Gastrocnemius medialis (tissue), 4 donors: ENCODE results near the gene ADIRF. TPM values are rescaled to one million over a fixed set of nuclear protein-coding genes. Genes with fewer than 3 reads are reported as not detected.
A peak's percentile ranks its signal among the peaks of the same experiment; 100 is the strongest.

Experiments
- ATAC-seq, 2 donors: fragments of 150-250 bp; one replicate each; pipeline ENCODE4 v1.9.1; 2016
- DNase-seq, 2 donors: peaks; one replicate each; pipeline ENCODE4 v3.0.0-alpha.2; 2019
- H3K27ac ChIP-seq, 4 donors: fragments of 200-600 bp; sonication (generic); 1 replicate in 1 of 4; 2 replicates in 3 of 4; pipeline ENCODE4 v1.5.1; 2016 to 2018; ENCODE audit warnings: mild to moderate bottlenecking in 2 of 4, moderate library complexity in 1 of 4
- H3K27me3 ChIP-seq, 3 donors: fragments of 200-600 bp; sonication (generic) in 2 of 3; 1 replicate in 1 of 3; 2 replicates in 2 of 3; pipeline versions ENCODE4 v1.5.1 to v1.6.0; 2016 to 2019; ENCODE audit warnings: mild to moderate bottlenecking in 1 of 3, moderate library complexity in 1 of 3
- H3K36me3 ChIP-seq, 2 donors: fragments of 200-600 bp; sonication (generic) in 1 of 2; one replicate each; pipeline ENCODE4 v1.5.1; 2017 to 2018
- H3K4me1 ChIP-seq, 2 donors: fragments of 200-600 bp; sonication (generic) in 1 of 2; one replicate each; pipeline ENCODE4 v1.5.1; 2016 to 2017; ENCODE audit warnings: mild to moderate bottlenecking in 2 of 2
- H3K4me3 ChIP-seq, 4 donors: fragments of 200-600 bp; sonication (generic) in 3 of 4; 1 replicate in 1 of 4; 2 replicates in 3 of 4; pipeline ENCODE4 v1.5.1; 2016 to 2019; ENCODE audit warnings: mild to moderate bottlenecking in 2 of 4
- H3K9me3 ChIP-seq, 3 donors: fragments of 200-600 bp; sonication (generic) in 2 of 3; 1 replicate in 1 of 3; 2 replicates in 2 of 3; pipeline ENCODE4 v1.5.1; 2016 to 2019
- CTCF ChIP-seq, 5 experiments: fragments of 450-650 bp in 3 of 5; fragments of 200-600 bp in 2 of 5; sonication (generic) in 2 of 5; IDR thresholded peaks in 4 of 5; conservative IDR thresholded peaks in 1 of 5; 1 replicate in 4 of 5; 2 replicates in 1 of 5; pipeline ENCODE4 v1.5.1; 2016 to 2019; ENCODE audit warnings: antibody characterized with exemption in 5 of 5, mild to moderate bottlenecking in 3 of 5, moderate library complexity in 3 of 5
- POLR2A ChIP-seq, 2 donors: fragments of 450-650 bp; IDR thresholded peaks; one replicate each; pipeline ENCODE4 v1.6.1; 2017; ENCODE audit warnings: antibody characterized with exemption in 2 of 2, mild to moderate bottlenecking in 2 of 2, moderate library complexity in 2 of 2
- in situ Hi-C, 4 donors: fragments of 200-750 bp; cut with MboI; loops; one replicate each; pipeline versions ENCODE4 v1.15.0 to v1.8.0; 2017; ENCODE audit warnings: low sequenced_read_pairs in 4 of 4
- intact Hi-C: fragments of 100-400 bp; cut with DNase I; formaldehyde crosslinking; loops from one replicate; pipeline ENCODE4 v1.15.1; 2023; ENCODE audit warnings: low total_unique reads
- total RNA-seq, 4 donors: library from RNA; depleted of rRNA; stranded (reverse); fragments of >200 nt; gene quantifications; one replicate each; pipeline versions ENCODE4 v1.1.0 to v1.2.3, GENCODE V29; 2016

Gene ADIRF
- total RNA-seq, 4 donors from 2014 or later = 20.1 to 51.2 (median 31.0) TPM

DNA sequence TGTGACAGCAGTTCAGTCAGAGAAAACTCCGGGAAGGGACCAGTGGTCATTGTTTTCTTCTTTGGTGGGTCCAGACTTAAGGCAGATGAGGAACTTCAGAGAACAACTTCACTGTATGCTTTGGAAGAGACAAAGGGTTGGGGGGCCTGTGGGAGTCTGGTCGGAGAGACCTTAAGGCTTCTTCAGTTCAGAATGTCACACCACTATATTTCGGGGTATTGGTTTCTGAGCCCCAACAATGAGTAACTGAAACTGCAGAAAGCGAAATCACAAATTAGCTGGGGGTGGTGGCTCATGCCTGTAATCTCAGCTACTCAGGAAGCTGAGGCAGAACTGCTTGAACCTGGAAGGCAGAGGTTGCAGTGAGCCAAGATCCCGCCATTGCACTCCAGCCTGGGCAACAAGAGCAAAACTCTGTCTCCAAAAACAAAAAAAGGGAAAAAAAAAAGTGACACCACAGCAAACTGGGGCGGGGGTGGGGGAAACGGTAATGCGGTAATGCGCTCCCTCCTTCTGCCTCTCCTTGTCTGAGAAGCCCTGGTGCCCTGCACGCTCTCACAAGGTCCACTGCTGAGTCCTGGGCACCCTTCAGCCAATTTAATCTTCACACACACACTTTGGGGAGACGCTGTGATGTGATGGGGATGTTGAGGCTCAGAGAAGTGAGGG, 2.2 kb upstream of the ADIRF start:
- peak overlapping the region in 3 of 4 donors; percentile 49 to 98 (median 90) for H3K27ac ChIP-seq
- no peak for DNase-seq
- peaks cover 29 to 37% of the 10 kb centered on the region in 2 donors for H3K4me1 ChIP-seq
- intact Hi-C loops (loop anchor here (1.0 to 5.0 kb wide), 2 partner anchors 27 to 279 kb away; no protein-coding TSS in a partner anchor), in situ Hi-C loops (no loop called here)
- TF ChIP-seq POLR2A (IDR thresholded peaks at IDR 0.05) = no peak
- no peak for TF ChIP-seq CTCF (IDR thresholded peaks at IDR 0.05 in 4 of 5, conservative IDR thresholded peaks at IDR 0.05 in 1 of 5)
- ATAC-seq = no peak
- H3K4me3 ChIP-seq = no peak overlapping the region
- H3K9me3 ChIP-seq = no peaks in the 10 kb centered on the region
- no peaks in the 10 kb centered on the region for H3K36me3 ChIP-seq
- H3K27me3 ChIP-seq = no peaks in the 10 kb centered on the region

GRCh38 chr10:86967481-86967941, 771 bp upstream of the ADIRF start:
- no peak for TF ChIP-seq CTCF (IDR thresholded peaks at IDR 0.05 in 4 of 5, conservative IDR thresholded peaks at IDR 0.05 in 1 of 5)
- in situ Hi-C loops (no loop called here), intact Hi-C loops (loop anchor here (5.0 kb wide), 1 partner anchor 280 kb away; no protein-coding TSS in a partner anchor)
- Histone ChIP-seq H3K27ac (peak overlapping the region; percentile 90 to 98 (median 96)), H3K4me3 (peak overlapping the region; percentile 62 to 87 (median 74)), H3K4me1 (peaks cover 32 to 42% of the 10 kb centered on the region in 2 donors), H3K36me3 (no peaks in the 10 kb centered on the region), H3K27me3 (no peaks in the 10 kb centered on the region), H3K9me3 (no peaks in the 10 kb centered on the region)
- ATAC-seq (no peak), DNase-seq (peak in 1 of 2 donors; percentile 14)

DNA sequence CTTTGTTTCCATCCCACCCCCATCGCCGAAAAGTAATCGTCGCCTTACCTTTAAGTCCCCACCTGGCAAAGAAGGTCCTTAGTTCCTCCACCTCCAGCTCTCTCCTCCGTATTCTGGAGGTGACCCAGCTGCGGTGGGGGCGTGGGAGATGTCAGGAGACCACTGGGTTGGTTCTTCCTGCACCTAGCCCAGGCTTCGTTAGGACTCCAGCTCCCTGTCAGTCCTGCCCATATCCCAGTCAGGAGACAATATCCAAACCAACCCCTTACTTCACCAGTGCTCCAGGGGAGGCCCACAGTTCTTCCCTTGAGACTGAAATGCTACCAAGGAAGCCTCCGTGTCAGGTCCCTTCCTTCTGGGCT, 693 bp downstream of the ADIRF start:
- no peak for TF ChIP-seq CTCF (IDR thresholded peaks at IDR 0.05 in 4 of 5, conservative IDR thresholded peaks at IDR 0.05 in 1 of 5)
- no peak for TF ChIP-seq POLR2A (IDR thresholded peaks at IDR 0.05)
- peak overlapping the region; percentile 90 to 98 (median 96) for H3K27ac ChIP-seq
- H3K27me3 ChIP-seq = no peaks in the 10 kb centered on the region
- no peak for ATAC-seq
- H3K4me1 ChIP-seq = peaks cover 32 to 42% of the 10 kb centered on the region in 2 donors
- DNase-seq = peak in 1 of 2 donors; percentile 15
- in situ Hi-C loops (no loop called here), intact Hi-C loops (loop anchor here (5.0 kb wide), 1 partner anchor 282 kb away; no protein-coding TSS in a partner anchor)
- H3K9me3 ChIP-seq = no peaks in the 10 kb centered on the region
- peak overlapping the region; percentile 62 to 87 (median 74) for H3K4me3 ChIP-seq
- no peaks in the 10 kb centered on the region for H3K36me3 ChIP-seq

DNA sequence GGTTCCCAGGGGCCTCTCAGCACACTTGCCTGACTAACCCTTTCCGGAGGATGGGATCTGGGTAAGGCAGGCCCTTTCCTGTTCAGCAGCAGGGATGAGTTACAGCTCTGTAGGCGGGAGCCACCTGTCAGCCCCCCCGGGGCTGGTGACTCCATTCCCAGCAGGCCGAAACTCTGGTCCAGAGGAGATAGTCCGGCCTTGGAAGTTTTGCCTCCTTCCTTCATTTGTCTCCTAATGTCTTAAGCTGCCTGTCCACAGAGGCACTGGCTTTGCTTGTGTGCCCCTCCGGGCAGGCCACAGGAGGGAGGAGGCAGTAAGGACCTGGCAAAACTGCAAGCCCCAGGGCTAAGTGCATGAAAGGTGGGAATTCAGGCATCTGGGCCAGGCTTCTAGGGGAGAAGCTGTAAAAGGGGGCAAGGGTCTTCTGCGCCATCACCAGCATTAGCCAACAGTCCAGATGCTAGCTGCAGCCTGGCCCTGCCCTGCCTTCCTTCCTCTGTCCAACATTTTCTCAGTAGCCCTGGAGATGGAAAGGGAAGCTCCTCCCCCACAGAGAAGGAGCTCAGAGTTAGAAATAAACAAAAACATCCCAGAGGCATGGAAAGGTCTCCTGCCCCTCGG, 1.2 kb downstream of the ADIRF start:
- TF ChIP-seq POLR2A (IDR thresholded peaks at IDR 0.05) = peak in 1 of 2 donors; percentile 3
- TF ChIP-seq CTCF (IDR thresholded peaks at IDR 0.05 in 4 of 5, conservative IDR thresholded peaks at IDR 0.05 in 1 of 5) = no peak
- Histone ChIP-seq H3K4me1 (peaks cover 32 to 42% of the 10 kb centered on the region in 2 donors), H3K9me3 (no peaks in the 10 kb centered on the region), H3K27ac (peak overlapping the region; percentile 90 to 98 (median 96)), H3K27me3 (no peaks in the 10 kb centered on the region), H3K4me3 (peak overlapping the region; percentile 62 to 87 (median 74)), H3K36me3 (no peaks in the 10 kb centered on the region)
- ATAC-seq (no peak), DNase-seq (peak in 1 of 2 donors; percentile 26)
- in situ Hi-C loops = no loop called here
- intact Hi-C loops = loop anchor here (5.0 kb wide), 2 partner anchors 212 to 282 kb away; partner anchors contain the start of gene BMPR1A
